H1 (cell line): Measurements from ENCODE around the gene RXRA. TPM values are rescaled to one million over a fixed set of nuclear protein-coding genes. Genes with fewer than 3 reads are reported as not detected.

Source experiments
- CTCF ChIA-PET: fragments of 300-600 bp; sonication (Branson Sonifier 250); formaldehyde crosslinking; loops from one replicate; lab custom pipeline; 2021; ENCODE audit not compliant: partially characterized antibody; lab: Charles Lee
- POLR2A ChIA-PET: fragments of 300-600 bp; sonication (Branson Sonifier 250); formaldehyde crosslinking; loops from one replicate; lab custom pipeline; 2021; ENCODE audit warnings: inconsistent platforms; ENCODE audit not compliant: partially characterized antibody; lab: Charles Lee
- DNase-seq, 2 experiments: peaks; one replicate each; pipeline versions ENCODE4 v3.0.0 to v3.0.0-alpha.2; 2010 to 2022; ENCODE audit warnings: low spot score in 2 of 2, low read depth in 1 of 2, mixed read lengths in 1 of 2
- FAIRE-seq: peaks from 2 replicates; lab custom pipeline; 2011; peaks lifted over from hg19 to GRCh38; lab: Jason Lieb, UNC
- H2AFZ ChIP-seq: 2 replicates; pipeline ENCODE4 v1.8.1; 2012; ENCODE audit warnings: low read length, inconsistent platforms
- H2AK5ac ChIP-seq: 2 replicates; pipeline ENCODE4 v1.6.1; 2013; ENCODE audit warnings: low read depth, low read length
- H2BK120ac ChIP-seq: replicated peaks from 2 replicates; pipeline ENCODE3; 2013; ENCODE audit warnings: low read depth, low read length, inconsistent platforms
- H2BK12ac ChIP-seq: 2 replicates; pipeline ENCODE4 v1.6.1; 2013; ENCODE audit warnings: low read depth, low read length
- H2BK15ac ChIP-seq: 2 replicates; pipeline ENCODE4 v1.6.1; 2013; ENCODE audit warnings: low read length
- H2BK20ac ChIP-seq: 2 replicates; pipeline ENCODE4 v1.6.1; 2013; ENCODE audit warnings: low read length
- H2BK5ac ChIP-seq: 2 replicates; pipeline ENCODE4 v1.6.1; 2013; ENCODE audit warnings: low read depth, low read length
- H3K14ac ChIP-seq: 2 replicates; pipeline ENCODE4 v1.6.1; 2013; ENCODE audit warnings: inconsistent platforms; ENCODE audit not compliant: insufficient read length
- H3K18ac ChIP-seq: 2 replicates; pipeline ENCODE4 v1.6.1; 2013; ENCODE audit warnings: low read length; ENCODE audit errors: extremely low read depth
- H3K23ac ChIP-seq: 2 replicates; pipeline ENCODE4 v1.6.1; 2013; ENCODE audit warnings: inconsistent platforms; ENCODE audit not compliant: insufficient read length
- H3K23me2 ChIP-seq: 2 replicates; pipeline ENCODE4 v1.6.1; 2013; ENCODE audit warnings: low read depth, low read length
- H3K27ac ChIP-seq: 2 replicates; pipeline ENCODE4 v1.6.1; 2011; ENCODE audit warnings: low read depth, low read length, inconsistent platforms
- H3K27me3 ChIP-seq, 4 experiments: replicated peaks in 1 of 4; 1 replicate in 1 of 4; 2 replicates in 3 of 4; pipeline versions ENCODE4 v1.6.1 to v1.8.1; 2011 to 2013; ENCODE audit warnings: low read length in 3 of 4, mild to moderate bottlenecking in 3 of 4, inconsistent platforms in 2 of 4, mixed read lengths in 2 of 4, moderate library complexity in 1 of 4; ENCODE audit not compliant: control insufficient read depth in 3 of 4, insufficient read depth in 3 of 4; ENCODE audit errors: extremely low read depth in 1 of 4
- H3K36me3 ChIP-seq, 4 experiments: 2 replicates each; pipeline versions ENCODE4 v1.6.1 to v1.8.1; 2011 to 2013; ENCODE audit warnings: mild to moderate bottlenecking in 4 of 4, low read length in 3 of 4, moderate library complexity in 2 of 4, control low read depth in 1 of 4, inconsistent platforms in 1 of 4; ENCODE audit not compliant: insufficient read depth in 4 of 4, control insufficient read depth in 2 of 4
- H3K4ac ChIP-seq: replicated peaks from 2 replicates; pipeline ENCODE3; 2013; ENCODE audit warnings: low read length, low read depth, mixed read lengths, inconsistent platforms; ENCODE audit not compliant: insufficient read length
- H3K4me1 ChIP-seq, 4 experiments: replicated peaks in 1 of 4; 1 replicate in 1 of 4; 2 replicates in 3 of 4; pipeline versions ENCODE4 v1.6.1 to v1.8.1; 2011 to 2013; ENCODE audit warnings: low read length in 3 of 4, inconsistent platforms in 2 of 4, mixed read lengths in 1 of 4; ENCODE audit not compliant: insufficient read depth in 4 of 4, control insufficient read depth in 3 of 4
- H3K4me2 ChIP-seq, 2 experiments: 2 replicates each; pipeline versions ENCODE4 v1.6.1 to v1.8.1; 2011 to 2013; ENCODE audit warnings: low read depth in 2 of 2, low read length in 2 of 2, control low read depth in 1 of 2, inconsistent platforms in 1 of 2, mild to moderate bottlenecking in 1 of 2; ENCODE audit not compliant: insufficient read depth in 1 of 2
- H3K4me3 ChIP-seq, 4 experiments: fragments of 200-600, 300-600 bp in 1 of 4; sonication (generic), shearing (Covaris generic), sonication (Bioruptor Twin) in 1 of 4; 2 replicates each; pipeline versions ENCODE4 v1.5.1 to v1.8.1; 2011 to 2016; ENCODE audit warnings: low read length in 4 of 4, low read depth in 3 of 4, control low read depth in 2 of 4, inconsistent platforms in 2 of 4, mild to moderate bottlenecking in 2 of 4, mixed read lengths in 1 of 4, moderate library complexity in 1 of 4; ENCODE audit not compliant: insufficient read depth in 2 of 4; ENCODE audit errors: extremely low read depth in 1 of 4
- H3K56ac ChIP-seq: replicated peaks from 2 replicates; pipeline ENCODE3; 2013; ENCODE audit warnings: low read depth, mild to moderate bottlenecking, mixed read lengths, low read length, inconsistent platforms; ENCODE audit not compliant: insufficient read length
- H3K79me1 ChIP-seq: 2 replicates; pipeline ENCODE4 v1.6.1; 2013; ENCODE audit warnings: low read depth, low read length, control low read depth
- H3K79me2 ChIP-seq, 2 experiments: 2 replicates each; pipeline versions ENCODE4 v1.6.1 to v1.8.1; 2012 to 2013; ENCODE audit warnings: low read length in 2 of 2, mild to moderate bottlenecking in 2 of 2, inconsistent platforms in 1 of 2; ENCODE audit not compliant: insufficient read depth in 2 of 2, control insufficient read depth in 1 of 2
- H3K9ac ChIP-seq, 4 experiments: replicated peaks in 1 of 4; 1 replicate in 1 of 4; 2 replicates in 3 of 4; pipeline versions ENCODE4 v1.6.1 to v1.8.1; 2011 to 2013; ENCODE audit warnings: low read depth in 3 of 4, low read length in 3 of 4, control low read depth in 2 of 4, mild to moderate bottlenecking in 2 of 4, moderate library complexity in 2 of 4, inconsistent platforms in 1 of 4; ENCODE audit errors: extremely low read depth in 1 of 4
- H3K9me3 ChIP-seq, 2 experiments: 2 replicates each; pipeline versions ENCODE4 v1.6.1 to v1.8.1; 2012 to 2013; ENCODE audit warnings: mild to moderate bottlenecking in 2 of 2, moderate library complexity in 2 of 2, control low read depth in 1 of 2, inconsistent platforms in 1 of 2, low read depth in 1 of 2, low read length in 1 of 2, mixed read lengths in 1 of 2; ENCODE audit not compliant: insufficient read depth in 2 of 2
- H4K20me1 ChIP-seq, 2 experiments: replicated peaks in 1 of 2; 2 replicates each; pipeline versions ENCODE3 to v1.8.1; 2011 to 2013; ENCODE audit warnings: inconsistent platforms in 2 of 2, low read length in 2 of 2, mild to moderate bottlenecking in 1 of 2; ENCODE audit not compliant: insufficient read depth in 2 of 2, control insufficient read depth in 1 of 2
- H4K5ac ChIP-seq: 2 replicates; pipeline ENCODE4 v1.6.1; 2013; ENCODE audit warnings: low read length, low read depth, mixed read lengths, inconsistent platforms; ENCODE audit not compliant: insufficient read length
- H4K8ac ChIP-seq: 2 replicates; pipeline ENCODE4 v1.8.0; 2013; ENCODE audit warnings: mild to moderate bottlenecking, moderate library complexity, low read length, inconsistent platforms; ENCODE audit not compliant: insufficient read depth; ENCODE audit errors: extremely low read depth
- H4K91ac ChIP-seq: replicated peaks from 2 replicates; pipeline ENCODE3; 2013; ENCODE audit warnings: low read length, mixed read lengths, inconsistent platforms; ENCODE audit not compliant: insufficient read length
- ASH2L ChIP-seq: fragments of 200-600, 300-600 bp; sonication (generic); IDR thresholded peaks from one replicate; pipeline ENCODE4 v1.7.1; 2017; ENCODE audit warnings: low read length
- E2F6 ChIP-seq: IDR thresholded peaks from 2 replicates; pipeline ENCODE4 v1.6.1; 2012; ENCODE audit warnings: inconsistent platforms
- SRF ChIP-seq: IDR thresholded peaks from 2 replicates; pipeline ENCODE4 v1.6.1; 2011; ENCODE audit warnings: mild to moderate bottlenecking, low read depth, low read length, moderate library complexity
- WGBS, 2 experiments: shearing (Covaris generic) in 1 of 2; methylation state at CpG; one replicate each; pipeline versions ENCODE4 v1.1.6 to v1.1.7; 2013 to 2015; ENCODE audit warnings: low lambda C conversion rate in 2 of 2, mixed read lengths in 2 of 2, inconsistent platforms in 1 of 2, low coverage in 1 of 2, missing lambda C conversion rate in 1 of 2; ENCODE audit not compliant: insufficient replicate concordance in 2 of 2, insufficient coverage in 1 of 2, insufficient read length in 1 of 2; ENCODE audit errors: extremely low coverage in 1 of 2, missing lambda C conversion rate in 1 of 2; 5-methylcytosine and 5-hydroxymethylcytosine counted together
- polyA plus RNA-seq, 7 experiments: library from polyadenylated mRNA; depleted of rRNA in 3 of 7; stranded (reverse) in 5 of 7; unstranded in 2 of 7; fragments of >200 nt in 5 of 7; fragments of 200-250 nt in 2 of 7; gene quantifications; 1 replicate in 5 of 7; 2 replicates in 1 of 7; 4 replicates in 1 of 7; pipeline versions ENCODE4 v1.2.1 to v1.2.3, GENCODE V29; 2011 to 2013; ENCODE audit warnings: missing spikeins in 2 of 7, mixed read lengths in 2 of 7
- total RNA-seq: library from RNA; stranded (reverse); fragmentation: NEBNext Ultra II Directional; extraction: Animal tissue kit (Norgen Biotek cat#: 25700); gene quantifications from 2 replicates; pipeline ENCODE4 v1.2.1, GENCODE V29; 2021

The RXRA gene
- total and polyA plus RNA-seq, 2 of the 8 experiments (the other 6 are each of a cell fraction or from before 2014, with no cell fraction given) = 9.8 to 29.4 TPM

- H2AFZ ChIP-seq = no peak overlapping the region
- 22% methylated on average over 35 of the region's 63 CpGs; no CpG with 5 or more reads in 1 of the 2 experiments for WGBS, 2 experiments
- no peaks in the 10 kb centered on the region for H3K9me3 ChIP-seq
- peaks cover 0 to 6% (median 2%) of the 10 kb centered on the region in 4 experiments; a peak in 3 of 7 replicates for H3K27me3 ChIP-seq
- peak overlapping the region; percentile 59 for H3K56ac ChIP-seq
- FAIRE-seq = no peak
- H3K23me2 ChIP-seq = peaks cover 10% of the 10 kb centered on the region; the same call in 1 of the 2 replicates
- H4K91ac ChIP-seq = peak overlapping the region; percentile 98
- H3K27ac ChIP-seq = no peak overlapping the region
- H2BK5ac ChIP-seq = peak overlapping the region; percentile 26; the same call in 1 of the 2 replicates
- H3K4me1 ChIP-seq = peaks cover 0 to 52% (median 32%) of the 10 kb centered on the region in 4 experiments; a peak in 6 of 7 replicates
- H4K8ac ChIP-seq = peak overlapping the region; percentile 88
- DNase-seq = no peak
- H2BK120ac ChIP-seq = peak overlapping the region; percentile 92
- ChIA-PET POLR2A (interaction anchor here (0.7 to 1.7 kb wide), 7 partner anchors 11 to 334 kb away, joined by 3 to 4 read pairs (median 3); no protein-coding TSS in a partner anchor), CTCF (interaction anchor here (0.6 to 0.9 kb wide), 2 partner anchors 111 to 154 kb away, joined by 3 read pairs; no protein-coding TSS in a partner anchor)
- no peaks in the 10 kb centered on the region for H3K36me3 ChIP-seq
- H3K4me3 ChIP-seq = peak overlapping the region; percentile 59 to 65 (median 64)
- peak overlapping the region in 3 of 4 experiments; percentile 3 to 63 (median 54); a peak in 4 of 7 replicates for H3K9ac ChIP-seq
- peak overlapping the region; percentile 88; the same call in 1 of the 2 replicates for H2BK15ac ChIP-seq
- H3K4ac ChIP-seq = peak overlapping the region; percentile 94
- H4K20me1 ChIP-seq = peaks cover 7 to 14% of the 10 kb centered on the region in 2 experiments
- H2BK12ac ChIP-seq = peak overlapping the region; percentile 96; the same call in 1 of the 2 replicates
- peak overlapping the region; percentile 78 for H4K5ac ChIP-seq
- H3K4me2 ChIP-seq = peak overlapping the region; percentile 76 to 90
- H3K79me2 ChIP-seq = peaks cover 4 to 28% of the 10 kb centered on the region in 2 experiments; a peak in 3 of 4 replicates
- H3K79me1 ChIP-seq = peaks cover 9% of the 10 kb centered on the region
- peak overlapping the region; percentile 87 for H3K18ac ChIP-seq
- no peak overlapping the region for H2AK5ac ChIP-seq
- no peak overlapping the region for H3K14ac ChIP-seq
- no peak overlapping the region for H2BK20ac ChIP-seq
- no peak overlapping the region for H3K23ac ChIP-seq
- TF ChIP-seq ASH2L (peak; percentile 7), SRF (no peak), E2F6 (no peak)
These were observed 1.0 kb upstream of the RXRA start for GRCh38 chr9:134325096-134325812.
